Chondrocyte (in vitro differentiated cells): ENCODE data around the gene SPATA19. TPM values are rescaled to one million over a fixed set of nuclear protein-coding genes. Genes with fewer than 3 reads are reported as not detected.

ENCODE experiments used
- DNase-seq: peaks from one replicate; pipeline ENCODE4 v3.0.0; 2021; ENCODE audit warnings: mixed read lengths, low spot score
- H3K27ac Mint-ChIP-seq: one replicate; pipeline ENCODE4 v1.8.0; 2021; ENCODE audit warnings: mild to moderate bottlenecking, moderate library complexity, mixed read lengths; ENCODE audit not compliant: unreplicated experiment
- H3K27me3 Mint-ChIP-seq: 2 replicates; pipeline ENCODE4 v1.8.0; 2021; ENCODE audit warnings: low read depth, mixed read lengths
- H3K36me3 Mint-ChIP-seq: 2 replicates; pipeline ENCODE4 v1.8.0; 2021; ENCODE audit warnings: low read depth, mixed read lengths
- H3K4me1 Mint-ChIP-seq: 2 replicates; pipeline ENCODE4 v1.8.0; 2021; ENCODE audit warnings: low read depth, mild to moderate bottlenecking, mixed read lengths
- H3K4me3 Mint-ChIP-seq: one replicate; pipeline ENCODE4 v1.8.0; 2021; ENCODE audit warnings: mild to moderate bottlenecking, moderate library complexity, mixed read lengths; ENCODE audit not compliant: unreplicated experiment
- H3K9me3 Mint-ChIP-seq: 2 replicates; pipeline ENCODE4 v1.8.0; 2021; ENCODE audit warnings: low read depth, mixed read lengths
- CTCF ChIP-seq: fragments of 200-600 bp; sonication (generic); IDR thresholded peaks from 2 replicates; pipeline ENCODE4 v1.5.0; 2021; ENCODE audit warnings: antibody characterized with exemption, mild to moderate bottlenecking, moderate library complexity
- total RNA-seq: library from RNA; stranded (reverse); gene quantifications from 3 replicates; pipeline ENCODE4 v1.2.1, GENCODE V29; 2021

Gene SPATA19
- total RNA-seq, 1 donor from 2014 or later = not detected

GRCh38 chr11:133832096-133832990, 13.0 kb downstream of the SPATA19 start:
- Mint-ChIP-seq H3K4me3 (no peak overlapping the region), H3K4me1 (no peaks in the 10 kb centered on the region), H3K27ac (no peak overlapping the region), H3K9me3 (no peaks in the 10 kb centered on the region), H3K36me3 (no peaks in the 10 kb centered on the region), H3K27me3 (peaks cover 10% of the 10 kb centered on the region)
- DNase-seq = no peak
- no peak for TF ChIP-seq CTCF

- Mint-ChIP-seq H3K9me3 (no peaks in the 10 kb centered on the region), H3K36me3 (no peaks in the 10 kb centered on the region), H3K4me3 (no peak overlapping the region), H3K27me3 (peaks cover 16% of the 10 kb centered on the region), H3K4me1 (no peaks in the 10 kb centered on the region), H3K27ac (no peak overlapping the region)
- TF ChIP-seq CTCF = peak; percentile 51
- no peak for DNase-seq
These were observed 14.1 kb downstream of the SPATA19 start for GRCh38 chr11:133830931-133831907.

- no peaks in the 10 kb centered on the region for H3K36me3 Mint-ChIP-seq
- no peak for TF ChIP-seq CTCF
- peaks cover 17% of the 10 kb centered on the region for H3K27me3 Mint-ChIP-seq
- no peak overlapping the region for H3K27ac Mint-ChIP-seq
- H3K4me1 Mint-ChIP-seq = no peaks in the 10 kb centered on the region
- H3K4me3 Mint-ChIP-seq = no peak overlapping the region
- H3K9me3 Mint-ChIP-seq = no peaks in the 10 kb centered on the region
- DNase-seq = no peak
These were observed 15.7 kb downstream of the SPATA19 start for GRCh38 chr11:133829566-133829965.

GRCh38 chr11:133828871-133829270, 16.4 kb downstream of the SPATA19 start:
- H3K9me3 Mint-ChIP-seq = no peaks in the 10 kb centered on the region
- H3K4me3 Mint-ChIP-seq = no peak overlapping the region
- H3K27ac Mint-ChIP-seq = no peak overlapping the region
- DNase-seq = no peak
- H3K27me3 Mint-ChIP-seq = peaks cover 17% of the 10 kb centered on the region
- no peaks in the 10 kb centered on the region for H3K36me3 Mint-ChIP-seq
- no peak for TF ChIP-seq CTCF
- no peaks in the 10 kb centered on the region for H3K4me1 Mint-ChIP-seq

- H3K4me1 Mint-ChIP-seq = no peaks in the 10 kb centered on the region
- no peaks in the 10 kb centered on the region for H3K36me3 Mint-ChIP-seq
- H3K9me3 Mint-ChIP-seq = no peaks in the 10 kb centered on the region
- no peak for TF ChIP-seq CTCF
- H3K27ac Mint-ChIP-seq = no peak overlapping the region
- peaks cover 17% of the 10 kb centered on the region for H3K27me3 Mint-ChIP-seq
- H3K4me3 Mint-ChIP-seq = no peak overlapping the region
- DNase-seq = no peak
These were observed 17.8 kb downstream of the SPATA19 start for GRCh38 chr11:133827556-133827955.
